Trophoblast cell (in vitro differentiated cells and primary cell): ENCODE measurements around the gene ADGRA3.

ENCODE experiments used
- DNase-seq, 2 donors: peaks; one replicate each; pipeline ENCODE4 v3.0.0-alpha.2; 2016
- H2AFZ ChIP-seq: 2 replicates; pipeline ENCODE4 v1.6.1; 2013; ENCODE audit warnings: low read length, moderate library complexity, mild to moderate bottlenecking; ENCODE audit not compliant: insufficient read depth, poor library complexity
- H2AK5ac ChIP-seq: 2 replicates; pipeline ENCODE4 v1.6.1; 2013; ENCODE audit warnings: mild to moderate bottlenecking, low read length
- H2BK120ac ChIP-seq: 2 replicates; pipeline ENCODE4 v1.6.1; 2013; ENCODE audit warnings: low read length, mild to moderate bottlenecking, moderate library complexity; ENCODE audit not compliant: insufficient read depth, poor library complexity
- H2BK12ac ChIP-seq: 2 replicates; pipeline ENCODE4 v1.6.1; 2013; ENCODE audit warnings: mild to moderate bottlenecking, low read length, moderate library complexity
- H2BK5ac ChIP-seq: 2 replicates; pipeline ENCODE4 v1.6.1; 2013; ENCODE audit warnings: low read length, low read depth, moderate library complexity, mild to moderate bottlenecking; ENCODE audit not compliant: poor library complexity
- H3K14ac ChIP-seq: 2 replicates; pipeline ENCODE4 v1.6.1; 2013; ENCODE audit warnings: mild to moderate bottlenecking, low read length
- H3K18ac ChIP-seq: 2 replicates; pipeline ENCODE4 v1.6.1; 2013; ENCODE audit warnings: mild to moderate bottlenecking, low read length
- H3K23ac ChIP-seq: 2 replicates; pipeline ENCODE4 v1.6.1; 2013; ENCODE audit warnings: low read length
- H3K27ac ChIP-seq: 2 replicates; pipeline ENCODE4 v1.5.1; 2013; ENCODE audit warnings: low read depth, mild to moderate bottlenecking, inconsistent platforms, low read length, moderate library complexity
- H3K27me3 ChIP-seq: 2 replicates; pipeline ENCODE4 v1.6.1; 2013; ENCODE audit warnings: inconsistent platforms, mild to moderate bottlenecking, low read length, moderate library complexity; ENCODE audit not compliant: insufficient read depth
- H3K36me3 ChIP-seq, 2 experiments: 1 replicate in 1 of 2; 2 replicates in 1 of 2; pipeline ENCODE4 v1.6.1; 2013; ENCODE audit warnings: low read length in 2 of 2, mild to moderate bottlenecking in 2 of 2, moderate library complexity in 1 of 2; ENCODE audit not compliant: insufficient read depth in 2 of 2, control insufficient read depth in 1 of 2
- H3K4ac ChIP-seq: 2 replicates; pipeline ENCODE4 v1.6.1; 2013; ENCODE audit warnings: low read depth, mild to moderate bottlenecking, low read length, moderate library complexity
- H3K4me1 ChIP-seq, 2 experiments: 1 replicate in 1 of 2; 2 replicates in 1 of 2; pipeline ENCODE4 v1.6.1; 2013; ENCODE audit warnings: low read length in 2 of 2, mild to moderate bottlenecking in 2 of 2, moderate library complexity in 1 of 2; ENCODE audit not compliant: insufficient read depth in 2 of 2, control insufficient read depth in 1 of 2
- H3K4me2 ChIP-seq: 2 replicates; pipeline ENCODE4 v1.6.1; 2013; ENCODE audit warnings: inconsistent platforms, mild to moderate bottlenecking, low read length, moderate library complexity
- H3K4me3 ChIP-seq: 2 replicates; pipeline ENCODE4 v1.5.1; 2013; ENCODE audit warnings: mild to moderate bottlenecking, low read depth, low read length, inconsistent platforms
- H3K79me1 ChIP-seq: one replicate; pipeline ENCODE4 v1.6.1; 2013; ENCODE audit warnings: low read length
- H3K79me2 ChIP-seq: 2 replicates; pipeline ENCODE4 v1.6.1; 2013; ENCODE audit warnings: low read length, mild to moderate bottlenecking; ENCODE audit not compliant: control insufficient read depth, insufficient read depth, poor library complexity
- H3K9ac ChIP-seq: 2 replicates; pipeline ENCODE4 v1.6.1; 2013; ENCODE audit warnings: mild to moderate bottlenecking, low read length
- H3K9me3 ChIP-seq: 2 replicates; pipeline ENCODE4 v1.6.1; 2013; ENCODE audit warnings: low read depth, mild to moderate bottlenecking, control low read depth, inconsistent platforms, low read length; ENCODE audit not compliant: insufficient read depth
- H4K12ac ChIP-seq: 2 replicates; pipeline ENCODE4 v1.6.1; 2013; ENCODE audit warnings: low read depth, mild to moderate bottlenecking, low read length, moderate library complexity
- H4K8ac ChIP-seq: 2 replicates; pipeline ENCODE4 v1.6.1; 2013; ENCODE audit warnings: low read depth, mild to moderate bottlenecking, low read length, moderate library complexity
- H4K91ac ChIP-seq: one replicate; pipeline ENCODE4 v1.6.1; 2013; ENCODE audit warnings: low read depth, mild to moderate bottlenecking, low read length, moderate library complexity
- WGBS: extraction: QIAGEN DNeasy Blood & Tissue Kit; methylation state at CpG from one replicate; pipeline ENCODE4 v1.1.7; 2013; ENCODE audit warnings: missing lambda C conversion rate; ENCODE audit not compliant: insufficient read length, insufficient coverage; ENCODE audit errors: extremely low coverage; 5-methylcytosine and 5-hydroxymethylcytosine counted together

ADGRA3 gene

DNA sequence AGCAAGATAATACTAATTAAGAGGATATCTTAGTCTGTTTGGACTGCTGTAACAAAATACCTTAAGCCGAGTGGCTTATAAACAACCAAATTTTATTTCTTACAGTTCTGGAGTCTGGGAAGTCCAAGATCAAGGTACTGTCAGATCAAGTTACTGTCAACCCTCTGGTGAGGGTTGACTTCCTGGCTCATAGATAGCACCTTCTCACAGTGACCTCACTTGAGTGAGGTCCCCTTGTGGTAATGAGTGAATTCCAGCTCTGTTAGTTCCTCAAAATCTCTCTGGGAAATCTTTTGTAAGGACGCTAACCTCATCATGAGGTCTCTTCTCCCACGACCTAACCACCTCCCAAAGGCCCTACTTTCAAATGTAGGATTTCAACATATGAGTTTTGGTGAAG is 36.9 kb upstream of the ADGRA3 start:
- WGBS = no CpG with 5 or more reads among the region's 3 CpGs

DNA sequence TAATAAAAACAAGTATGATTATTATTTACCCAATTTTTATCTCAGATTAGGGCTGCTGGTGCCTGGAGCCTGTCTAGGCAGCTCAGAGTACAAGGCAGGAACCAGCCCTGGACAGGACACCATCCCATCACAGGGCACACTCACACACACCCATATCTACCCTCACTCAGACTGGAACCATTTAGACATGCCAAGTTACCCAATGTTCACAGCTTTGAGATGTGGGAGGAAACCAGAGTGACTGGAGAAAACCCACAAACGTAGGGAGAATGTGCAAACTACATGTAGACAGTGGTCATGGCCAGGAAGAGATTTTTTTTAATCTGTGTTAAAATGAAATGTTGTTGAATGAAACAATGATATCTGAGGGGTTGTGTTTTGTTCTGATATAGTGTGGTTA is 35.7 kb upstream of the ADGRA3 start:
- H4K91ac ChIP-seq = no peak overlapping the region
- H2BK12ac ChIP-seq = no peak overlapping the region
- H4K12ac ChIP-seq = no peak overlapping the region
- no peaks in the 10 kb centered on the region for H3K27me3 ChIP-seq
- WGBS = no CpG with 5 or more reads among the region's 1 CpG
- no peak overlapping the region for H3K4me2 ChIP-seq
- no peak overlapping the region for H3K14ac ChIP-seq
- no peak overlapping the region for H2AK5ac ChIP-seq
- no peak overlapping the region for H3K4ac ChIP-seq
- H2BK5ac ChIP-seq = no peak overlapping the region
- no peak for DNase-seq
- H3K9ac ChIP-seq = no peak overlapping the region
- H3K23ac ChIP-seq = no peak overlapping the region
- H3K9me3 ChIP-seq = no peaks in the 10 kb centered on the region
- no peaks in the 10 kb centered on the region for H3K79me1 ChIP-seq
- no peaks in the 10 kb centered on the region for H3K36me3 ChIP-seq
- H2AFZ ChIP-seq = no peak overlapping the region
- no peaks in the 10 kb centered on the region for H3K4me1 ChIP-seq
- no peak overlapping the region for H3K18ac ChIP-seq
- H3K79me2 ChIP-seq = no peaks in the 10 kb centered on the region
- H3K4me3 ChIP-seq = no peak overlapping the region
- no peak overlapping the region for H3K27ac ChIP-seq
- H2BK120ac ChIP-seq = no peak overlapping the region
- H4K8ac ChIP-seq = no peak overlapping the region

More for the DNA sequence above, 36.9 kb upstream of the ADGRA3 start:
- Histone ChIP-seq H3K4me1 (no peaks in the 10 kb centered on the region), H3K18ac (no peak overlapping the region), H4K8ac (no peak overlapping the region), H2BK12ac (no peak overlapping the region), H2BK120ac (no peak overlapping the region), H3K27ac (no peak overlapping the region), H3K4me3 (no peak overlapping the region), H4K91ac (no peak overlapping the region), H3K36me3 (no peaks in the 10 kb centered on the region), H2AFZ (no peak overlapping the region), H3K79me1 (no peaks in the 10 kb centered on the region), H3K4ac (no peak overlapping the region), H3K27me3 (no peaks in the 10 kb centered on the region), H2AK5ac (no peak overlapping the region), H3K23ac (no peak overlapping the region), H4K12ac (no peak overlapping the region), H3K4me2 (no peak overlapping the region), H3K9ac (no peak overlapping the region), H3K14ac (no peak overlapping the region), H3K79me2 (no peaks in the 10 kb centered on the region), H3K9me3 (no peaks in the 10 kb centered on the region), H2BK5ac (no peak overlapping the region)
- DNase-seq = no peak

DNA sequence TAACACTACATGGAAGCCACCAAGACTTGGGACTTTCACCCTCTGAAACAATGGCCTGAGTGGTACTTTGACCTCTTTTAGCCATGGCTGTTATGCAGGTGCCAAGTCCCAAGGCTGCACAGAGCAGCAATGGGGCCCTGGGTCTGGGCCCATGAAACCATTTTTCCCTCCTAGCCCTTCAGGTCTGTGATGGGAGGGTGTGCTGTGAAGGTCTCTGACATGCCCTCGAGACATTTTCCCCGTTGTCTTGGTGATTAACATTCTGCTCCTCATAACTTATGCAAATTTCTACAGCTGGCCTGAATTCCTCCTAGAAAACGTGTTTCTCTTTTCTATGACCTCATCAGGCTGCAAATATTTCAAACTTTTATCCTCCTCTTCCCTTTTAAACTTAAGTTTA is 30.4 kb upstream of the ADGRA3 start:
- H3K18ac ChIP-seq = no peak overlapping the region
- peak in 1 of 2 donors; percentile 3 for DNase-seq
- peaks cover 5% of the 10 kb centered on the region for H3K9me3 ChIP-seq
- WGBS = no CpG with 5 or more reads among the region's 3 CpGs
- H2AFZ ChIP-seq = no peak overlapping the region
- no peak overlapping the region for H2BK120ac ChIP-seq
- H4K12ac ChIP-seq = no peak overlapping the region
- H4K91ac ChIP-seq = no peak overlapping the region
- no peak overlapping the region for H3K4me3 ChIP-seq
- H3K9ac ChIP-seq = no peak overlapping the region
- H3K36me3 ChIP-seq = no peaks in the 10 kb centered on the region
- H3K79me2 ChIP-seq = no peaks in the 10 kb centered on the region
- H3K4ac ChIP-seq = no peak overlapping the region
- H3K14ac ChIP-seq = no peak overlapping the region
- no peaks in the 10 kb centered on the region for H3K27me3 ChIP-seq
- no peak overlapping the region for H3K4me2 ChIP-seq
- no peak overlapping the region for H3K23ac ChIP-seq
- H2BK5ac ChIP-seq = no peak overlapping the region
- H3K27ac ChIP-seq = no peak overlapping the region
- no peaks in the 10 kb centered on the region for H3K79me1 ChIP-seq
- no peak overlapping the region for H4K8ac ChIP-seq
- H2BK12ac ChIP-seq = no peak overlapping the region
- H3K4me1 ChIP-seq = no peaks in the 10 kb centered on the region
- no peak overlapping the region for H2AK5ac ChIP-seq

DNA sequence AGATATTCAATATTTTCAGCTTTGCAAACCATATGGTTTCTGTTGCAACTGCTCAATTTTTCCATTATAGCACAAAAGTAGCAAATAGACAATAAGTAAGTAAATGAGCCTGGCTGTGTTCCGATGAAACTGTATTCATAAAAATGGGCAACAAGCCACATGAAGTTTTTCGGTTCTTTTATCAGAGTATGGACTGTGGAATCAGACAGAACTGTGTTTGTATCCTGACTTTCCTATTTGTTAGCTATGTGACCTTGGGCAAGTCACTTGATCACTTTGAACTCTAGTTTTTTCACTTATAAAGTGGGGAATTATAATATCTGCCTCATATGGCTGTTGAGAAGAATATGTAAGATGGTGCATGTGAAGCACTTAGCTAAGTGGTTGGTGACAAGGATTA is 23.4 kb upstream of the ADGRA3 start:
- DNase-seq = no peak
- Histone ChIP-seq H4K12ac (no peak overlapping the region), H3K23ac (no peak overlapping the region), H3K9ac (no peak overlapping the region), H3K18ac (no peak overlapping the region), H2BK12ac (no peak overlapping the region), H3K79me2 (no peaks in the 10 kb centered on the region), H2BK5ac (no peak overlapping the region), H3K36me3 (no peaks in the 10 kb centered on the region), H4K91ac (no peak overlapping the region), H3K4me2 (no peak overlapping the region), H3K4me3 (no peak overlapping the region), H3K27me3 (no peaks in the 10 kb centered on the region), H3K27ac (no peak overlapping the region), H3K4me1 (no peaks in the 10 kb centered on the region), H2BK120ac (no peak overlapping the region), H2AFZ (no peak overlapping the region), H3K4ac (no peak overlapping the region), H3K9me3 (no peaks in the 10 kb centered on the region), H4K8ac (no peak overlapping the region), H3K79me1 (no peaks in the 10 kb centered on the region), H2AK5ac (no peak overlapping the region), H3K14ac (no peak overlapping the region)
- no CpG with 5 or more reads among the region's 2 CpGs for WGBS
